H1 (cell line): ENCODE results near the gene GTSF1L. TPM values are rescaled to one million over a fixed set of nuclear protein-coding genes. Genes with fewer than 3 reads are reported as not detected.

Experiments used
- CTCF ChIA-PET: fragments of 300-600 bp; sonication (Branson Sonifier 250); formaldehyde crosslinking; loops from one replicate; lab custom pipeline; 2021; ENCODE audit not compliant: partially characterized antibody; lab: Charles Lee
- POLR2A ChIA-PET: fragments of 300-600 bp; sonication (Branson Sonifier 250); formaldehyde crosslinking; loops from one replicate; lab custom pipeline; 2021; ENCODE audit warnings: inconsistent platforms; ENCODE audit not compliant: partially characterized antibody; lab: Charles Lee
- DNase-seq, 2 experiments: peaks; one replicate each; pipeline versions ENCODE4 v3.0.0 to v3.0.0-alpha.2; 2010 to 2022; ENCODE audit warnings: low spot score in 2 of 2, low read depth in 1 of 2, mixed read lengths in 1 of 2
- FAIRE-seq: peaks from 2 replicates; lab custom pipeline; 2011; peaks lifted over from hg19 to GRCh38; lab: Jason Lieb, UNC
- H2AFZ ChIP-seq: 2 replicates; pipeline ENCODE4 v1.8.1; 2012; ENCODE audit warnings: low read length, inconsistent platforms
- H2AK5ac ChIP-seq: 2 replicates; pipeline ENCODE4 v1.6.1; 2013; ENCODE audit warnings: low read depth, low read length
- H2BK120ac ChIP-seq: replicated peaks from 2 replicates; pipeline ENCODE3; 2013; ENCODE audit warnings: low read depth, low read length, inconsistent platforms
- H2BK12ac ChIP-seq: 2 replicates; pipeline ENCODE4 v1.6.1; 2013; ENCODE audit warnings: low read depth, low read length
- H2BK15ac ChIP-seq: 2 replicates; pipeline ENCODE4 v1.6.1; 2013; ENCODE audit warnings: low read length
- H2BK20ac ChIP-seq: 2 replicates; pipeline ENCODE4 v1.6.1; 2013; ENCODE audit warnings: low read length
- H2BK5ac ChIP-seq: 2 replicates; pipeline ENCODE4 v1.6.1; 2013; ENCODE audit warnings: low read depth, low read length
- H3K14ac ChIP-seq: 2 replicates; pipeline ENCODE4 v1.6.1; 2013; ENCODE audit warnings: inconsistent platforms; ENCODE audit not compliant: insufficient read length
- H3K18ac ChIP-seq: 2 replicates; pipeline ENCODE4 v1.6.1; 2013; ENCODE audit warnings: low read length; ENCODE audit errors: extremely low read depth
- H3K23ac ChIP-seq: 2 replicates; pipeline ENCODE4 v1.6.1; 2013; ENCODE audit warnings: inconsistent platforms; ENCODE audit not compliant: insufficient read length
- H3K23me2 ChIP-seq: 2 replicates; pipeline ENCODE4 v1.6.1; 2013; ENCODE audit warnings: low read depth, low read length
- H3K27ac ChIP-seq: 2 replicates; pipeline ENCODE4 v1.6.1; 2011; ENCODE audit warnings: low read depth, low read length, inconsistent platforms
- H3K27me3 ChIP-seq, 4 experiments: replicated peaks in 1 of 4; 1 replicate in 1 of 4; 2 replicates in 3 of 4; pipeline versions ENCODE4 v1.6.1 to v1.8.1; 2011 to 2013; ENCODE audit warnings: low read length in 3 of 4, mild to moderate bottlenecking in 3 of 4, inconsistent platforms in 2 of 4, mixed read lengths in 2 of 4, moderate library complexity in 1 of 4; ENCODE audit not compliant: control insufficient read depth in 3 of 4, insufficient read depth in 3 of 4; ENCODE audit errors: extremely low read depth in 1 of 4
- H3K36me3 ChIP-seq, 4 experiments: 2 replicates each; pipeline versions ENCODE4 v1.6.1 to v1.8.1; 2011 to 2013; ENCODE audit warnings: mild to moderate bottlenecking in 4 of 4, low read length in 3 of 4, moderate library complexity in 2 of 4, control low read depth in 1 of 4, inconsistent platforms in 1 of 4; ENCODE audit not compliant: insufficient read depth in 4 of 4, control insufficient read depth in 2 of 4
- H3K4ac ChIP-seq: replicated peaks from 2 replicates; pipeline ENCODE3; 2013; ENCODE audit warnings: low read length, low read depth, mixed read lengths, inconsistent platforms; ENCODE audit not compliant: insufficient read length
- H3K4me1 ChIP-seq, 4 experiments: replicated peaks in 1 of 4; 1 replicate in 1 of 4; 2 replicates in 3 of 4; pipeline versions ENCODE4 v1.6.1 to v1.8.1; 2011 to 2013; ENCODE audit warnings: low read length in 3 of 4, inconsistent platforms in 2 of 4, mixed read lengths in 1 of 4; ENCODE audit not compliant: insufficient read depth in 4 of 4, control insufficient read depth in 3 of 4
- H3K4me2 ChIP-seq, 2 experiments: 2 replicates each; pipeline versions ENCODE4 v1.6.1 to v1.8.1; 2011 to 2013; ENCODE audit warnings: low read depth in 2 of 2, low read length in 2 of 2, control low read depth in 1 of 2, inconsistent platforms in 1 of 2, mild to moderate bottlenecking in 1 of 2; ENCODE audit not compliant: insufficient read depth in 1 of 2
- H3K4me3 ChIP-seq, 4 experiments: fragments of 200-600, 300-600 bp in 1 of 4; sonication (generic), shearing (Covaris generic), sonication (Bioruptor Twin) in 1 of 4; 2 replicates each; pipeline versions ENCODE4 v1.5.1 to v1.8.1; 2011 to 2016; ENCODE audit warnings: low read length in 4 of 4, low read depth in 3 of 4, control low read depth in 2 of 4, inconsistent platforms in 2 of 4, mild to moderate bottlenecking in 2 of 4, mixed read lengths in 1 of 4, moderate library complexity in 1 of 4; ENCODE audit not compliant: insufficient read depth in 2 of 4; ENCODE audit errors: extremely low read depth in 1 of 4
- H3K56ac ChIP-seq: replicated peaks from 2 replicates; pipeline ENCODE3; 2013; ENCODE audit warnings: low read depth, mild to moderate bottlenecking, mixed read lengths, low read length, inconsistent platforms; ENCODE audit not compliant: insufficient read length
- H3K79me1 ChIP-seq: 2 replicates; pipeline ENCODE4 v1.6.1; 2013; ENCODE audit warnings: low read depth, low read length, control low read depth
- H3K79me2 ChIP-seq, 2 experiments: 2 replicates each; pipeline versions ENCODE4 v1.6.1 to v1.8.1; 2012 to 2013; ENCODE audit warnings: low read length in 2 of 2, mild to moderate bottlenecking in 2 of 2, inconsistent platforms in 1 of 2; ENCODE audit not compliant: insufficient read depth in 2 of 2, control insufficient read depth in 1 of 2
- H3K9ac ChIP-seq, 4 experiments: replicated peaks in 1 of 4; 1 replicate in 1 of 4; 2 replicates in 3 of 4; pipeline versions ENCODE4 v1.6.1 to v1.8.1; 2011 to 2013; ENCODE audit warnings: low read depth in 3 of 4, low read length in 3 of 4, control low read depth in 2 of 4, mild to moderate bottlenecking in 2 of 4, moderate library complexity in 2 of 4, inconsistent platforms in 1 of 4; ENCODE audit errors: extremely low read depth in 1 of 4
- H3K9me3 ChIP-seq, 2 experiments: 2 replicates each; pipeline versions ENCODE4 v1.6.1 to v1.8.1; 2012 to 2013; ENCODE audit warnings: mild to moderate bottlenecking in 2 of 2, moderate library complexity in 2 of 2, control low read depth in 1 of 2, inconsistent platforms in 1 of 2, low read depth in 1 of 2, low read length in 1 of 2, mixed read lengths in 1 of 2; ENCODE audit not compliant: insufficient read depth in 2 of 2
- H4K20me1 ChIP-seq, 2 experiments: replicated peaks in 1 of 2; 2 replicates each; pipeline versions ENCODE3 to v1.8.1; 2011 to 2013; ENCODE audit warnings: inconsistent platforms in 2 of 2, low read length in 2 of 2, mild to moderate bottlenecking in 1 of 2; ENCODE audit not compliant: insufficient read depth in 2 of 2, control insufficient read depth in 1 of 2
- H4K5ac ChIP-seq: 2 replicates; pipeline ENCODE4 v1.6.1; 2013; ENCODE audit warnings: low read length, low read depth, mixed read lengths, inconsistent platforms; ENCODE audit not compliant: insufficient read length
- H4K8ac ChIP-seq: 2 replicates; pipeline ENCODE4 v1.8.0; 2013; ENCODE audit warnings: mild to moderate bottlenecking, moderate library complexity, low read length, inconsistent platforms; ENCODE audit not compliant: insufficient read depth; ENCODE audit errors: extremely low read depth
- H4K91ac ChIP-seq: replicated peaks from 2 replicates; pipeline ENCODE3; 2013; ENCODE audit warnings: low read length, mixed read lengths, inconsistent platforms; ENCODE audit not compliant: insufficient read length
- BCL11A ChIP-seq, 2 experiments: IDR thresholded peaks; one replicate each; pipeline ENCODE4 v1.6.1; 2011; ENCODE audit warnings: low read depth in 2 of 2, low read length in 2 of 2, mild to moderate bottlenecking in 2 of 2
- WGBS, 2 experiments: shearing (Covaris generic) in 1 of 2; methylation state at CpG; one replicate each; pipeline versions ENCODE4 v1.1.6 to v1.1.7; 2013 to 2015; ENCODE audit warnings: low lambda C conversion rate in 2 of 2, mixed read lengths in 2 of 2, inconsistent platforms in 1 of 2, low coverage in 1 of 2, missing lambda C conversion rate in 1 of 2; ENCODE audit not compliant: insufficient replicate concordance in 2 of 2, insufficient coverage in 1 of 2, insufficient read length in 1 of 2; ENCODE audit errors: extremely low coverage in 1 of 2, missing lambda C conversion rate in 1 of 2; 5-methylcytosine and 5-hydroxymethylcytosine counted together
- polyA plus RNA-seq, 7 experiments: library from polyadenylated mRNA; depleted of rRNA in 3 of 7; stranded (reverse) in 5 of 7; unstranded in 2 of 7; fragments of >200 nt in 5 of 7; fragments of 200-250 nt in 2 of 7; gene quantifications; 1 replicate in 5 of 7; 2 replicates in 1 of 7; 4 replicates in 1 of 7; pipeline versions ENCODE4 v1.2.1 to v1.2.3, GENCODE V29; 2011 to 2013; ENCODE audit warnings: missing spikeins in 2 of 7, mixed read lengths in 2 of 7
- total RNA-seq: library from RNA; stranded (reverse); fragmentation: NEBNext Ultra II Directional; extraction: Animal tissue kit (Norgen Biotek cat#: 25700); gene quantifications from 2 replicates; pipeline ENCODE4 v1.2.1, GENCODE V29; 2021

Gene GTSF1L
- total and polyA plus RNA-seq, 2 of the 8 experiments (the other 6 are each of a cell fraction or from before 2014, with no cell fraction given) = not detected

GRCh38 chr20:43736588-43737158, 9.9 kb upstream of the GTSF1L start:
- Histone ChIP-seq H3K4me1 (no peaks in the 10 kb centered on the region), H4K91ac (no peak overlapping the region), H2BK12ac (no peak overlapping the region), H3K23ac (no peak overlapping the region), H3K23me2 (no peaks in the 10 kb centered on the region), H2BK5ac (no peak overlapping the region), H3K56ac (no peak overlapping the region)
- no peak for TF ChIP-seq BCL11A (IDR thresholded peaks at IDR 0.05; ENCODE audit: low read depth in 2 of 2, low read length in 2 of 2)
- TF ChIP-seq, all 59 proteins: peak for 0
- Histone ChIP-seq H3K27ac (no peak overlapping the region), H3K4me2 (no peak overlapping the region), H2BK15ac (no peak overlapping the region), H3K36me3 (no peaks in the 10 kb centered on the region), H2BK20ac (no peak overlapping the region), H3K18ac (no peak overlapping the region), H3K79me2 (no peaks in the 10 kb centered on the region), H2AK5ac (no peak overlapping the region), H4K20me1 (no peaks in the 10 kb centered on the region), H4K5ac (no peak overlapping the region), H2BK120ac (no peak overlapping the region), H3K4ac (no peak overlapping the region), H2AFZ (no peak overlapping the region), H3K79me1 (no peaks in the 10 kb centered on the region), H3K9ac (no peak overlapping the region), H3K27me3 (no peaks in the 10 kb centered on the region), H3K14ac (no peak overlapping the region), H3K4me3 (no peak overlapping the region), H3K9me3 (no peaks in the 10 kb centered on the region), H4K8ac (no peak overlapping the region)
- WGBS, 2 experiments = 80% methylated on average over 2 of the region's 2 CpGs; no CpG with 5 or more reads in 1 of the 2 experiments
- ChIA-PET CTCF (interaction anchor here (1.3 kb wide), 2 partner anchors 10 to 12 kb away, joined by 4 to 5 read pairs; partner anchors contain the start of gene GTSF1L), POLR2A (no interaction called here)
- FAIRE-seq (no peak), DNase-seq (no peak)
